SK-N-SH (cell line): Measurements from ENCODE around the gene ZNF521. TPM values are rescaled to one million over a fixed set of nuclear protein-coding genes. Genes with fewer than 3 reads are reported as not detected.

Experiments
- CTCF ChIA-PET: fragments of 300-600, 350-600 bp; formaldehyde crosslinking; extraction: SDS; loops from one replicate; lab custom pipeline; 2021; lab: Yijun Ruan, JAX
- POLR2A ChIA-PET: fragments of 350-600 bp; sonication (Branson Sonifier 250); formaldehyde crosslinking; extraction: SDS; loops from one replicate; lab custom pipeline; 2020; ENCODE audit warnings: antibody characterized with exemption, inconsistent platforms; lab: Yijun Ruan, JAX
- DNase-seq: peaks from one replicate; pipeline ENCODE4 v3.0.0; 2012
- H2AFZ ChIP-seq: fragments of 200-600 bp; sonication (generic); 2 replicates; pipeline ENCODE4 v1.8.1; 2016; ENCODE audit warnings: antibody characterized with exemption, mild to moderate bottlenecking, low read depth
- H3F3A ChIP-seq: fragments of 200-600 bp; sonication (generic); replicated peaks from 2 replicates; pipeline ENCODE3; 2016; ENCODE audit warnings: antibody characterized with exemption, mild to moderate bottlenecking; ENCODE audit not compliant: insufficient read depth
- H3K27ac ChIP-seq, 2 experiments: fragments of 200-500 bp in 1 of 2; fragments of 200-600 bp in 1 of 2; sonication (Bioruptor generic) in 1 of 2; sonication (generic), shearing (Covaris generic) in 1 of 2; 2 replicates each; pipeline versions ENCODE4 v1.5.1 to v1.6.1; 2014 to 2016; ENCODE audit warnings: low read depth in 2 of 2, inconsistent platforms in 1 of 2, low read length in 1 of 2, mild to moderate bottlenecking in 1 of 2, mixed read lengths in 1 of 2
- H3K27me3 ChIP-seq: fragments of 200-600 bp; sonication (generic), shearing (Covaris generic); 2 replicates; pipeline ENCODE4 v1.6.1; 2016; ENCODE audit warnings: mixed run types; ENCODE audit not compliant: insufficient read depth
- H3K36me3 ChIP-seq, 2 experiments: fragments of 200-500 bp in 1 of 2; fragments of 200-600 bp in 1 of 2; sonication (Bioruptor generic) in 1 of 2; sonication (generic) in 1 of 2; replicated peaks in 1 of 2; 2 replicates each; pipeline versions ENCODE3 to v1.5.1; 2014 to 2016; ENCODE audit warnings: low read length in 1 of 2, mild to moderate bottlenecking in 1 of 2; ENCODE audit not compliant: insufficient read depth in 2 of 2, control insufficient read depth in 1 of 2
- H3K4me1 ChIP-seq, 2 experiments: fragments of 200-500 bp in 1 of 2; fragments of 200-600 bp in 1 of 2; sonication (Bioruptor generic) in 1 of 2; sonication (generic), shearing (Covaris generic) in 1 of 2; 2 replicates each; pipeline versions ENCODE4 v1.5.1 to v1.6.1; 2014 to 2016; ENCODE audit warnings: low read depth in 1 of 2, low read length in 1 of 2, mixed run types in 1 of 2; ENCODE audit not compliant: insufficient read depth in 2 of 2, control insufficient read depth in 1 of 2
- H3K4me2 ChIP-seq: fragments of 200-600 bp; sonication (generic), shearing (Covaris generic); 2 replicates; pipeline ENCODE4 v1.6.1; 2017; ENCODE audit warnings: mixed run types
- H3K4me3 ChIP-seq, 2 experiments: fragments of 200-500 bp in 1 of 2; fragments of 200-600 bp in 1 of 2; sonication (Bioruptor generic) in 1 of 2; sonication (generic), shearing (Covaris generic) in 1 of 2; 2 replicates each; pipeline versions ENCODE4 v1.5.1 to v1.8.1; 2014 to 2016; ENCODE audit warnings: low read depth in 2 of 2, inconsistent platforms in 1 of 2, low read length in 1 of 2, mild to moderate bottlenecking in 1 of 2, mixed read lengths in 1 of 2, moderate library complexity in 1 of 2
- H3K79me2 ChIP-seq: fragments of 200-600 bp; sonication (generic); 2 replicates; pipeline ENCODE4 v1.8.1; 2017; ENCODE audit warnings: mild to moderate bottlenecking; ENCODE audit not compliant: insufficient read depth
- H3K9ac ChIP-seq: fragments of 200-600 bp; sonication (generic); 2 replicates; pipeline ENCODE4 v1.6.1; 2017; ENCODE audit warnings: mixed run types
- H3K9me2 ChIP-seq: fragments of 200-600 bp; sonication (generic); 2 replicates; pipeline ENCODE4 v1.6.1; 2017; ENCODE audit warnings: mixed run types
- H3K9me3 ChIP-seq: fragments of 200-600 bp; sonication (generic); 2 replicates; pipeline ENCODE4 v1.6.1; 2017; ENCODE audit warnings: mixed run types, mild to moderate bottlenecking, moderate library complexity
- H4K20me1 ChIP-seq: fragments of 200-600 bp; sonication (generic); 2 replicates; pipeline ENCODE4 v1.6.1; 2017; ENCODE audit warnings: mild to moderate bottlenecking, mixed run types; ENCODE audit not compliant: insufficient read depth
- CTCF ChIP-seq: fragments of 200-600 bp; sonication (generic); IDR thresholded peaks from 2 replicates; pipeline ENCODE4 v1.6.1; 2017; ENCODE audit warnings: antibody characterized with exemption, mild to moderate bottlenecking, moderate library complexity
- ELF1 ChIP-seq: IDR thresholded peaks from 2 replicates; pipeline ENCODE4 v1.4.0; 2012
- EP300 ChIP-seq, 2 experiments: IDR thresholded peaks; 2 replicates each; pipeline versions ENCODE4 v1.4.0 to v1.6.1; 2012; ENCODE audit warnings: borderline replicate concordance in 1 of 2, low read depth in 1 of 2, low read length in 1 of 2
- EZH2phosphoT487 ChIP-seq: fragments of 200-600 bp; sonication (generic); IDR thresholded peaks from 2 replicates; pipeline ENCODE4 v1.6.1; 2017; ENCODE audit warnings: low read depth, mixed run types, mild to moderate bottlenecking, antibody characterized with exemption, moderate library complexity, borderline replicate concordance
- FOXJ3 ChIP-seq: sonication (generic); formaldehyde crosslinking; IDR thresholded peaks from 2 replicates; pipeline ENCODE4 v1.5.1; 2020; ENCODE audit warnings: mild to moderate bottlenecking, missing genetic modification reagents
- MAX ChIP-seq: IDR thresholded peaks from 2 replicates; pipeline ENCODE4 v1.4.0; 2012; ENCODE audit warnings: low read depth
- MEF2A ChIP-seq: IDR thresholded peaks from 2 replicates; pipeline ENCODE4 v1.4.0; 2012; ENCODE audit warnings: low read depth, borderline replicate concordance
- NRF1 ChIP-seq: IDR thresholded peaks from 2 replicates; pipeline ENCODE4 v1.6.1; 2012; ENCODE audit warnings: low read depth, mild to moderate bottlenecking, low read length
- RAD21 ChIP-seq: IDR thresholded peaks from 2 replicates; pipeline ENCODE4 v1.6.1; 2012; ENCODE audit warnings: mild to moderate bottlenecking, low read length
- RCOR1 ChIP-seq: fragments of 150-350 bp; IDR thresholded peaks from 2 replicates; pipeline ENCODE4 v1.6.1; 2017; ENCODE audit warnings: antibody characterized with exemption, low read length
- REST ChIP-seq: IDR thresholded peaks from 2 replicates; pipeline ENCODE4 v1.6.1; 2012; ENCODE audit warnings: mild to moderate bottlenecking, low read depth, low read length, moderate library complexity
- RXRA ChIP-seq: IDR thresholded peaks from 2 replicates; pipeline ENCODE4 v1.4.0; 2012; ENCODE audit warnings: low read depth, mild to moderate bottlenecking, borderline replicate concordance
- TCF12 ChIP-seq: IDR thresholded peaks from 2 replicates; pipeline ENCODE4 v1.4.0; 2012
- TEAD4 ChIP-seq: IDR thresholded peaks from 2 replicates; pipeline ENCODE4 v1.4.0; 2012; ENCODE audit warnings: mild to moderate bottlenecking, borderline replicate concordance; ENCODE audit not compliant: insufficient read depth
- YY1 ChIP-seq: IDR thresholded peaks from 2 replicates; pipeline ENCODE4 v1.4.0; 2012; ENCODE audit warnings: low read depth, mild to moderate bottlenecking
- ZBTB33 ChIP-seq: IDR thresholded peaks from 2 replicates; pipeline ENCODE4 v1.4.0; 2012; ENCODE audit warnings: low read depth, borderline replicate concordance
- WGBS: methylation state at CpG from one replicate; pipeline ENCODE4 v1.1.6; 2017; ENCODE audit warnings: low lambda C conversion rate; 5-methylcytosine and 5-hydroxymethylcytosine counted together
- polyA plus RNA-seq, 3 experiments: library from polyadenylated mRNA; depleted of rRNA; stranded (reverse); fragments of >200 nt; gene quantifications; 2 replicates each; pipeline ENCODE4 v1.2.3, GENCODE V29; 2012

ZNF521 gene
- polyA plus RNA-seq, 1 of the 3 experiments (the other 2 are of a cell fraction), result 14.1 TPM

- H3K4me2 ChIP-seq, result no peak overlapping the region
- H2AFZ ChIP-seq, result no peak overlapping the region
- no peaks in the 10 kb centered on the region for H3K79me2 ChIP-seq
- TF ChIP-seq FOXJ3 (CRISPR knock-in tag) (no peak), CTCF (no peak), RAD21 (no peak), ELF1 (no peak), TEAD4 (no peak), EZH2phosphoT487 (no peak), RXRA (no peak)
- no peaks in the 10 kb centered on the region; a peak in 2 of 4 replicates for H3K4me1 ChIP-seq
- no peaks in the 10 kb centered on the region for H3K27me3 ChIP-seq
- H3F3A ChIP-seq, result peaks cover 7% of the 10 kb centered on the region
- no peak overlapping the region for H3K4me3 ChIP-seq
- H3K9ac ChIP-seq, result no peak overlapping the region
- no peaks in the 10 kb centered on the region for H3K9me3 ChIP-seq
- H4K20me1 ChIP-seq, result no peaks in the 10 kb centered on the region
- DNase-seq, result no peak
- 86% methylated on average over 8 of the region's 8 CpGs for WGBS
- H3K36me3 ChIP-seq, result no peaks in the 10 kb centered on the region
- no peak overlapping the region for H3K27ac ChIP-seq
- POLR2A ChIA-PET, result no interaction called here
- H3K9me2 ChIP-seq, result no peaks in the 10 kb centered on the region
- CTCF ChIA-PET, result interaction anchor here (0.6 to 1.2 kb wide), 2 partner anchors 24 to 781 kb away, joined by 3 to 4 read pairs; no protein-coding TSS in a partner anchor
These were observed 211.6 kb downstream of the ZNF521 start for GRCh38 chr18:25140124-25140961.

- TF ChIP-seq RCOR1 (no peak), ZBTB33 (no peak), MEF2A (no peak), MAX (no peak), YY1 (no peak), REST (no peak), TCF12 (no peak), ELF1 (no peak), NRF1 (no peak), FOXJ3 (CRISPR knock-in tag) (no peak), EP300 (IDR thresholded peaks at IDR 0.05; ENCODE audit: borderline replicate concordance in 1 of 2, low read depth in 1 of 2, low read length in 1 of 2) (no peak), RXRA (no peak)
- Histone ChIP-seq H4K20me1 (no peaks in the 10 kb centered on the region), H3K9me3 (no peaks in the 10 kb centered on the region), H3K4me3 (no peak overlapping the region), H3F3A (no peaks in the 10 kb centered on the region), H3K4me1 (no peaks in the 10 kb centered on the region; a peak in 1 of 4 replicates), H3K27me3 (no peaks in the 10 kb centered on the region), H2AFZ (no peak overlapping the region), H3K9ac (no peak overlapping the region), H3K4me2 (no peak overlapping the region), H3K27ac (no peak overlapping the region), H3K36me3 (no peaks in the 10 kb centered on the region), H3K9me2 (no peaks in the 10 kb centered on the region), H3K79me2 (no peaks in the 10 kb centered on the region)
- 74% methylated on average over 4 of the region's 4 CpGs for WGBS
- POLR2A ChIA-PET, result no interaction called here
- CTCF ChIA-PET, result no interaction called here
- DNase-seq, result no peak
These were observed 214.8 kb downstream of the ZNF521 start for GRCh38 chr18:25137197-25137472.
